Endothelial cell (in vitro differentiated cells): ENCODE results near the gene MED12L. TPM values are rescaled to one million over a fixed set of nuclear protein-coding genes. Genes with fewer than 3 reads are reported as not detected.

Experiments used
- DNase-seq: peaks from one replicate; pipeline ENCODE4 v3.0.0; 2021; ENCODE audit warnings: low spot score
- H3K27ac Mint-ChIP-seq: one replicate; pipeline ENCODE4 v1.8.0; 2021; ENCODE audit warnings: mixed read lengths, inconsistent platforms; ENCODE audit not compliant: unreplicated experiment
- H3K27me3 Mint-ChIP-seq: one replicate; pipeline ENCODE4 v1.8.0; 2021; ENCODE audit warnings: mild to moderate bottlenecking, moderate library complexity, mixed read lengths, inconsistent platforms; ENCODE audit not compliant: unreplicated experiment
- H3K36me3 Mint-ChIP-seq: one replicate; pipeline ENCODE4 v1.8.0; 2021; ENCODE audit warnings: mild to moderate bottlenecking, low read depth, mixed read lengths, inconsistent platforms; ENCODE audit not compliant: unreplicated experiment
- H3K4me1 Mint-ChIP-seq: one replicate; pipeline ENCODE4 v1.8.0; 2021; ENCODE audit warnings: mild to moderate bottlenecking, mixed read lengths, inconsistent platforms; ENCODE audit not compliant: unreplicated experiment
- H3K4me3 Mint-ChIP-seq: one replicate; pipeline ENCODE4 v1.8.0; 2021; ENCODE audit warnings: mild to moderate bottlenecking, mixed read lengths, inconsistent platforms; ENCODE audit not compliant: unreplicated experiment
- H3K9me3 Mint-ChIP-seq: one replicate; pipeline ENCODE4 v1.8.0; 2021; ENCODE audit warnings: mixed read lengths, inconsistent platforms; ENCODE audit not compliant: unreplicated experiment
- total RNA-seq: library from RNA; stranded (reverse); fragmentation: NEBNext Ultra II Directional; extraction: Animal tissue kit (Norgen Biotek cat#: 25700); gene quantifications from one replicate; pipeline ENCODE4 v1.2.1, GENCODE V29; 2021; ENCODE audit not compliant: unreplicated experiment
- TF ChIP-seq, protein P1 (sequence below): fragments of 200-600 bp; sonication (generic); IDR thresholded peaks from one replicate; pipeline ENCODE4 v1.5.0; 2021; ENCODE audit warnings: antibody characterized with exemption; ENCODE audit not compliant: unreplicated experiment

The MED12L gene
- total RNA-seq, 1 donor from 2014 or later, result 4.4 TPM

DNA sequence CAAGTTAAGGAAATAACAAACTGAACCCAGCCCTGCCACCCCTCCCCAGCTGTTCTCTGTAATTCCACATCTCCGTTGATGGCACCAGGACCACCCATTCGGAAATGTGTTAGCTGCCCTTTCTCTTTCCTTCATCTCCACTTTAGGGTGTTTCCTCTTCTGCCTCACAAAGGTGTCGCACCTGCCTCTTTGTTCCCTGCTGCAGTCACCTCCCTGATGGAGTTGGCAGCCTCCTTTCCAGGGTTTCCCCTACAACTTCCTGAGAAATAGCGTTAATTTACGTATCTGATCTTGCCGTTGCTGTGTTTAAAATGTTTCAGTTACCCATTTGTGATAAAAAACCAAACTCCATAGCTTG lies 60.2 kb downstream of the MED12L start:
- Mint-ChIP-seq H3K9me3 (no peaks in the 10 kb centered on the region), H3K4me3 (no peak overlapping the region)
- TF ChIP-seq, protein P1, sequence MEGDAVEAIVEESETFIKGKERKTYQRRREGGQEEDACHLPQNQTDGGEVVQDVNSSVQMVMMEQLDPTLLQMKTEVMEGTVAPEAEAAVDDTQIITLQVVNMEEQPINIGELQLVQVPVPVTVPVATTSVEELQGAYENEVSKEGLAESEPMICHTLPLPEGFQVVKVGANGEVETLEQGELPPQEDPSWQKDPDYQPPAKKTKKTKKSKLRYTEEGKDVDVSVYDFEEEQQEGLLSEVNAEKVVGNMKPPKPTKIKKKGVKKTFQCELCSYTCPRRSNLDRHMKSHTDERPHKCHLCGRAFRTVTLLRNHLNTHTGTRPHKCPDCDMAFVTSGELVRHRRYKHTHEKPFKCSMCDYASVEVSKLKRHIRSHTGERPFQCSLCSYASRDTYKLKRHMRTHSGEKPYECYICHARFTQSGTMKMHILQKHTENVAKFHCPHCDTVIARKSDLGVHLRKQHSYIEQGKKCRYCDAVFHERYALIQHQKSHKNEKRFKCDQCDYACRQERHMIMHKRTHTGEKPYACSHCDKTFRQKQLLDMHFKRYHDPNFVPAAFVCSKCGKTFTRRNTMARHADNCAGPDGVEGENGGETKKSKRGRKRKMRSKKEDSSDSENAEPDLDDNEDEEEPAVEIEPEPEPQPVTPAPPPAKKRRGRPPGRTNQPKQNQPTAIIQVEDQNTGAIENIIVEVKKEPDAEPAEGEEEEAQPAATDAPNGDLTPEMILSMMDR, result no peak

DNA sequence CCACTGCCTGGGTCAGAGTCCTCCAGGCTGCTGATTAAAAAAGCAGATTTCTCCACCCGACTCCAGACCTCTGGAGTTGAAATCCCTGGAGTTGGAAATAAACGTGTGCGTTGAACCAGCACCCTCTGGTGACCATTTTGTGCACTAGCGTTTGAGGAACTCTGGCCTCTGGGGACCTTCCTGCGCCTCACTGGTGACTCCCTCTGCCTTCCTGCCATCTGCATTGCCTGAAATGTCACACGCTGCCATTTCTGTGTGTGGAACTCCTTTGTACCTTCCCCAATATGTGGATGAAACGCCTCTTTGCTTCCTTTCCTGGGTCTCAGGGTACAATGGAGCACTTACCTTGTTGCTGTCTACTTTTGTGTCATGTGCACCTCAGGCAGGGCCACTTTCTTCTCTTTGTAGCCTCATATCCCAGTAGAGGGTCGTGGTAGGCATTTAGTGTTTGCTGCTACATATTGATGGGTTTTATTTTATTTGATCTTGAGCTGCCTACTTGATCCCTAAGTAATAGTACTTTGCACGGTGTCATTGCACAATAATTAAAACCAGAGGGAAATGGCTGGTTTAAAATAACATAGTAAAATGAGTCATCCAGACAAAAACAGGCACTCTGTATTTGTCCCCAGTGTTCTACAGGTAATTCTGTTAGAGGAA lies 60.7 kb downstream of the MED12L start:
- Mint-ChIP-seq H3K9me3 (no peaks in the 10 kb centered on the region), H3K36me3 (no peaks in the 10 kb centered on the region), H3K4me3 (no peak overlapping the region), H3K27me3 (no peaks in the 10 kb centered on the region), H3K27ac (no peak overlapping the region), H3K4me1 (peaks cover 2% of the 10 kb centered on the region)
- peak; percentile 67 for DNase-seq
- TF ChIP-seq, protein P1, result peak; percentile 63

More for the DNA sequence above, 60.2 kb downstream of the MED12L start:
- Mint-ChIP-seq H3K4me1 (peaks cover 2% of the 10 kb centered on the region), H3K27me3 (no peaks in the 10 kb centered on the region), H3K27ac (no peak overlapping the region), H3K36me3 (no peaks in the 10 kb centered on the region)
- DNase-seq, result no peak

DNA sequence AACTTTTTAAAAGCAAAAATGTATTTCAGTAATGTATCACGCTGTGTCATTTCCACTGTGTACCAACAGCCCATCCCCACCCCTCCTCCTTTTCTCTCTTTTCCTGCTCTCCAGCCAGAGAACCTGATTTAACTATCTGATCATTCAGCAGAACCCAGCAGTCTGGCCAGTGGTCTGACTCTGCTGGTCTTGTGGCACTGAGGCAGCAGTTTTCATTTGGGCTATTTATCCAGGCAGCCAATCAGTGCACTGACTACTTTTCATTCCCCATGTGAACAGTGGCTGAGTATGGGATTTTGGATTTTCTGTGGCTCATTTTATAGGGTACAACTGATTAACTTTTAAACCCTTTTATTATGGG lies 61.2 kb downstream of the MED12L start:
- no peaks in the 10 kb centered on the region for H3K27me3 Mint-ChIP-seq
- H3K27ac Mint-ChIP-seq, result no peak overlapping the region
- no peaks in the 10 kb centered on the region for H3K9me3 Mint-ChIP-seq
- no peaks in the 10 kb centered on the region for H3K36me3 Mint-ChIP-seq
- no peak overlapping the region for H3K4me3 Mint-ChIP-seq
- DNase-seq, result no peak
- peaks cover 2% of the 10 kb centered on the region for H3K4me1 Mint-ChIP-seq
- TF ChIP-seq, protein P1, result no peak

DNA sequence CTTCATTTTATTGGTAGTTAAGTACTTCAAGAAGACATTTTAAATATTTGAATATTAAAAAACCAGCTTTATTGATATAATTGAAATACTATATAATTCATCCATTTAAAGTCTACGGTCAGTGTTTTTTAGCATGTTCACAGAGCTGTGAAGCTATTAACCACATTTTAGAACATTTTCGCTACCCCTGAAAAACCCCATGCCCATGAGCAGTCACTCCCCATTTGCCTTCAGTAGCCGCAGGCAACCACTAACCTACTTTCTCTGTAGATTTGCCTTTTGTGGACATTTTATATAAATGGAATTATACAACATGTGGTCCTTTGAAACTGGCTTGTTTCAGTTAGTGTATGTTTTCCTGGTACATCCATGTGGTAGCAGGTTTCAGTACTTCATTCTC lies 61.8 kb downstream of the MED12L start:
- no peaks in the 10 kb centered on the region for H3K9me3 Mint-ChIP-seq
- no peak for DNase-seq
- H3K4me1 Mint-ChIP-seq, result peaks cover 2% of the 10 kb centered on the region
- H3K27me3 Mint-ChIP-seq, result no peaks in the 10 kb centered on the region
- no peaks in the 10 kb centered on the region for H3K36me3 Mint-ChIP-seq
- H3K27ac Mint-ChIP-seq, result no peak overlapping the region
- no peak overlapping the region for H3K4me3 Mint-ChIP-seq
- TF ChIP-seq, protein P1, result no peak

DNA sequence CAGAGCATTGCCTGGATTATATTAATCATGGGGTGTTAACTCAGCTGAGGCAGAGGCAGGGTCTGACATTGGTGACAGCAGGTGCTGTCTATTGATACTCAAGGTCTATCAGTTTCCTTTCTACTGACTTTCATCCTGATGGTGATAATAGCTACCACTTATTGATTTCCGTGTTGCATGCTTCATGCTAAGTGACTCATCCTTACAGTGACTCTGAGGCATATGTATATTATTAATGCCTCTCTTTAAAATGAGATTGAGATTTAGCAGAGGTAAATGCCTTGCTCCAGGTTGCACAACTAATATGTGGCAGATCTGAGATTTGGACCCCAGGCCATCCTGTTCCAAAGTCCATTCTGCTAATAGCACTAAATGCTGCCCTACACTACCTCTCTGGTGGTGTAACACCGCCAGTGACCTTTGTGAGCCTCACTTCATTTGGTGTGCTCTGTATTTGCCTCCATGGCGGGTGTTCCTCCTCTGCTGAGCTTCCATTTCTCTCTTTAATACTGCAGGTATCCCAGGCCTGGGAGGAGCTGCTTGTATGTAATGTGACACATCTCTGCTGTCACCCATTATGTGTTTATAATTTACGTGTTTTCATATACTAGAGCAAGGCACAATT lies 67.1 kb downstream of the MED12L start:
- Mint-ChIP-seq H3K27me3 (no peaks in the 10 kb centered on the region), H3K27ac (no peak overlapping the region), H3K9me3 (no peaks in the 10 kb centered on the region), H3K36me3 (no peaks in the 10 kb centered on the region), H3K4me1 (peaks cover 3% of the 10 kb centered on the region), H3K4me3 (no peak overlapping the region)
- DNase-seq, result no peak
- TF ChIP-seq, protein P1, result no peak
